Body of pancreas (tissue), 4 donors: ENCODE results near the gene AGAP3. TPM values are rescaled to one million over a fixed set of nuclear protein-coding genes. Genes with fewer than 3 reads are reported as not detected.

Experiments used
- ATAC-seq: fragments of 150-250 bp; one replicate; pipeline ENCODE4 v1.9.1; 2016
- DNase-seq, 4 donors: peaks; one replicate each; pipeline ENCODE4 v3.0.0-alpha.2; 2019
- H3K27ac ChIP-seq, 4 donors: fragments of 200-600 bp; sonication (generic); 1 replicate in 3 of 4; 2 replicates in 1 of 4; pipeline versions ENCODE4 v1.5.1 to v1.6.1; 2016 to 2019; ENCODE audit warnings: mild to moderate bottlenecking in 1 of 4, mixed read lengths in 1 of 4, moderate library complexity in 1 of 4
- H3K27me3 ChIP-seq, 2 donors: fragments of 200-600 bp; sonication (generic); one replicate each; pipeline ENCODE4 v1.6.0; 2016; ENCODE audit warnings: mild to moderate bottlenecking in 1 of 2
- H3K36me3 ChIP-seq, 2 donors: fragments of 200-600 bp; sonication (generic); replicated peaks in 1 of 2; 2 replicates each; pipeline ENCODE4 v1.5.1; 2016; ENCODE audit warnings: low read depth in 2 of 2; ENCODE audit not compliant: insufficient read depth in 1 of 2
- H3K4me1 ChIP-seq: fragments of 200-600 bp; sonication (generic); one replicate; pipeline ENCODE4 v1.6.0; 2016
- H3K4me3 ChIP-seq, 2 donors: fragments of 200-600 bp; sonication (generic); 1 replicate in 1 of 2; 2 replicates in 1 of 2; pipeline ENCODE4 v1.5.1; 2016 to 2019
- H3K9me3 ChIP-seq, 3 donors: fragments of 200-600 bp; sonication (generic); 1 replicate in 2 of 3; 2 replicates in 1 of 3; pipeline ENCODE4 v1.5.1; 2016
- CTCF ChIP-seq, 7 experiments: fragments of 450-650 bp in 4 of 7; fragments of 200-600 bp in 3 of 7; sonication (generic) in 3 of 7; IDR thresholded peaks; one replicate each; pipeline ENCODE4 v1.5.1; 2016 to 2019; ENCODE audit warnings: antibody characterized with exemption in 7 of 7
- POLR2A ChIP-seq, 3 donors: fragments of 450-650 bp; IDR thresholded peaks; one replicate each; pipeline ENCODE4 v1.6.1; 2016; ENCODE audit warnings: antibody characterized with exemption in 3 of 3, mild to moderate bottlenecking in 2 of 3
- WGBS, 2 donors: methylation state at CpG; one replicate each; pipeline ENCODE4 v1.1.5; 2017; 5-methylcytosine and 5-hydroxymethylcytosine counted together
- intact Hi-C: fragments of 100-400 bp; cut with DNase I; formaldehyde crosslinking; loops from one replicate; pipeline ENCODE4 v1.15.1; 2023
- total RNA-seq, 2 donors: library from RNA; depleted of rRNA; stranded (reverse); fragments of >200 nt; gene quantifications; one replicate each; pipeline ENCODE4 v1.1.0, GENCODE V29; 2016

Gene AGAP3
- total RNA-seq, 2 donors from 2014 or later, result 45.4 to 104 TPM

- TF ChIP-seq CTCF (IDR thresholded peaks at IDR 0.05), result no peak
- no peak for TF ChIP-seq POLR2A (IDR thresholded peaks at IDR 0.05)
- Histone ChIP-seq H3K27ac (no peak overlapping the region), H3K9me3 (no peaks in the 10 kb centered on the region), H3K4me1 (no peaks in the 10 kb centered on the region), H3K27me3 (no peaks in the 10 kb centered on the region), H3K4me3 (no peak overlapping the region), H3K36me3 (no peaks in the 10 kb centered on the region)
- intact Hi-C loops, result no loop called here
- ATAC-seq (no peak), DNase-seq (peak in 1 of 4 donors; percentile 1)
- 72 to 82% methylated on average over 4 to 22 of the region's 22 CpGs for WGBS, 2 donors
Observed at GRCh38 chr7:151181011-151181431, 94.7 kb downstream of the AGAP3 start.

- Histone ChIP-seq H3K27ac (no peak overlapping the region), H3K27me3 (no peaks in the 10 kb centered on the region), H3K4me1 (no peaks in the 10 kb centered on the region), H3K4me3 (no peak overlapping the region), H3K36me3 (no peaks in the 10 kb centered on the region), H3K9me3 (no peaks in the 10 kb centered on the region)
- DNase-seq (no peak), ATAC-seq (no peak)
- no peak for TF ChIP-seq POLR2A (IDR thresholded peaks at IDR 0.05)
- TF ChIP-seq CTCF (IDR thresholded peaks at IDR 0.05), result no peak
- intact Hi-C loops, result no loop called here
- WGBS, 2 donors, result 90% methylated on average over 4 to 13 of the region's 16 CpGs
Observed at GRCh38 chr7:151185762-151186639, 99.7 kb downstream of the AGAP3 start.

- no peaks in the 10 kb centered on the region for H3K4me1 ChIP-seq
- intact Hi-C loops, result no loop called here
- no peak within 1 kb of the TSS for H3K27ac ChIP-seq
- no peak for DNase-seq
- TF ChIP-seq POLR2A (IDR thresholded peaks at IDR 0.05) (no peak), CTCF (IDR thresholded peaks at IDR 0.05) (no peak)
- ATAC-seq, result no peak
- WGBS, 2 donors, result 74 to 75% methylated on average over 7 to 22 of the region's 22 CpGs
- H3K27me3 ChIP-seq, result no peaks in the 10 kb centered on the region
- no peaks in the 10 kb centered on the region for H3K36me3 ChIP-seq
- no peak within 1 kb of the TSS for H3K4me3 ChIP-seq
- H3K9me3 ChIP-seq, result no peaks in the 10 kb centered on the region
Observed at GRCh38 chr7:151186640-151187408, 100.5 kb downstream of the AGAP3 start, which contains the start of gene ASB10. Gene ASB10, minus strand, starts transcription at chr7:151187250. Its CDS starts 120 bp downstream, at chr7:151187130.

- no peak overlapping the region for H3K27ac ChIP-seq
- ATAC-seq, result no peak
- H3K4me3 ChIP-seq, result no peak overlapping the region
- H3K4me1 ChIP-seq, result no peaks in the 10 kb centered on the region
- no peaks in the 10 kb centered on the region for H3K36me3 ChIP-seq
- TF ChIP-seq POLR2A (IDR thresholded peaks at IDR 0.05) (no peak), CTCF (IDR thresholded peaks at IDR 0.05) (no peak)
- intact Hi-C loops, result no loop called here
- WGBS, 2 donors, result 72 to 76% methylated on average over 10 to 22 of the region's 22 CpGs
- no peak for DNase-seq
- H3K9me3 ChIP-seq, result no peaks in the 10 kb centered on the region
- no peaks in the 10 kb centered on the region for H3K27me3 ChIP-seq
Observed at GRCh38 chr7:151187409-151188251, 101.4 kb downstream of the AGAP3 start.
